BLaER1 treated with 17β-estradiol and CSF1 and Interleukin-3, amounts not matched to agents 10 nM and 100 nM (cell line): ENCODE measurements around the gene LHX5.

ENCODE experiments used
- H3K27ac ChIP-seq, 11 experiments: shearing (Covaris generic); formaldehyde crosslinking; 2 replicates each; pipeline ENCODE4 v1.8.1; 2022
- H3K27me3 ChIP-seq, 11 experiments: shearing (Covaris generic); formaldehyde crosslinking; 2 replicates each; pipeline ENCODE4 v1.8.1; 2022
- H3K36me3 ChIP-seq, 11 experiments: shearing (Covaris generic); formaldehyde crosslinking; 2 replicates each; pipeline ENCODE4 v1.8.1; 2022
- H3K4me1 ChIP-seq, 10 experiments: shearing (Covaris generic); formaldehyde crosslinking; 2 replicates each; pipeline ENCODE4 v1.8.1; 2022
- H3K4me2 ChIP-seq, 11 experiments: shearing (Covaris generic); formaldehyde crosslinking; 2 replicates each; pipeline ENCODE4 v1.8.1; 2022
- H3K4me3 ChIP-seq, 10 experiments: shearing (Covaris generic); formaldehyde crosslinking; 2 replicates each; pipeline ENCODE4 v1.8.1; 2022
- H3K9ac ChIP-seq, 11 experiments: shearing (Covaris generic); formaldehyde crosslinking; 2 replicates each; pipeline ENCODE4 v1.8.1; 2022
- H3K9me3 ChIP-seq, 11 experiments: shearing (Covaris generic); formaldehyde crosslinking; replicated peaks in 1 of 11; 2 replicates each; pipeline ENCODE4 v1.8.1; 2022
- H4K20me1 ChIP-seq, 11 experiments: shearing (Covaris generic); formaldehyde crosslinking; 2 replicates each; pipeline ENCODE4 v1.8.1; 2022
- Cebpa-rat ChIP-seq, 11 experiments: shearing (Covaris generic); IDR thresholded peaks; 2 replicates each; pipeline ENCODE4 v1.8.1; 2022

LHX5 gene

GRCh38 chr12:113480336-113480971 lies 8.8 kb upstream of the LHX5 start:
- Histone ChIP-seq H3K9ac (no peak overlapping the region), H3K27ac (no peak overlapping the region), H3K36me3 (no peaks in the 10 kb centered on the region), H3K27me3 (peaks cover 54 to 78% (median 69%) of the 10 kb centered on the region in 11 experiments), H4K20me1 (no peaks in the 10 kb centered on the region; a peak in 3 of 22 replicates), H3K9me3 (peaks cover 34 to 45% (median 40%) of the 10 kb centered on the region in 11 experiments), H3K4me2 (no peak overlapping the region), H3K4me1 (peaks cover 0 to 11% (median 9%) of the 10 kb centered on the region in 10 experiments; a peak in 15 of 20 replicates), H3K4me3 (no peak overlapping the region)
- TF ChIP-seq Cebpa-rat (IDR thresholded peaks at IDR 0.05): no peak

GRCh38 chr12:113479590-113480335 lies 8.1 kb upstream of the LHX5 start:
- TF ChIP-seq Cebpa-rat (IDR thresholded peaks at IDR 0.05): peak in 2 of 11 experiments; percentile 12 to 52; a peak in 2 of 22 replicates

GRCh38 chr12:113479216-113479589 lies 7.5 kb upstream of the LHX5 start:
- Histone ChIP-seq H3K27me3 (peaks cover 66 to 91% (median 81%) of the 10 kb centered on the region in 11 experiments), H3K4me2 (no peak overlapping the region), H3K36me3 (no peaks in the 10 kb centered on the region), H3K9ac (no peak overlapping the region), H3K4me3 (peak overlapping the region in 1 of 10 experiments; percentile 4; a peak in 1 of 20 replicates), H3K4me1 (no peaks in the 10 kb centered on the region), H3K9me3 (peaks cover 35 to 53% (median 43%) of the 10 kb centered on the region in 11 experiments), H3K27ac (no peak overlapping the region), H4K20me1 (peaks cover 0 to 8% (median 0%) of the 10 kb centered on the region in 11 experiments; a peak in 4 of 22 replicates)
- TF ChIP-seq Cebpa-rat (IDR thresholded peaks at IDR 0.05): no peak

More at GRCh38 chr12:113479590-113480335, 8.1 kb upstream of the LHX5 start:
- Histone ChIP-seq H4K20me1 (peaks cover 0 to 2% (median 0%) of the 10 kb centered on the region in 11 experiments; a peak in 3 of 22 replicates), H3K4me2 (no peak overlapping the region), H3K4me3 (no peak overlapping the region; a peak in 1 of 20 replicates), H3K27ac (no peak overlapping the region), H3K4me1 (peaks cover 0 to 4% (median 3%) of the 10 kb centered on the region in 10 experiments; a peak in 15 of 20 replicates), H3K36me3 (no peaks in the 10 kb centered on the region), H3K9ac (no peak overlapping the region), H3K27me3 (peaks cover 61 to 85% (median 76%) of the 10 kb centered on the region in 11 experiments), H3K9me3 (peaks cover 35 to 50% (median 43%) of the 10 kb centered on the region in 11 experiments)

- Histone ChIP-seq H3K9me3 (peaks cover 35 to 53% (median 43%) of the 10 kb centered on the region in 11 experiments), H3K27ac (no peak overlapping the region), H3K36me3 (no peaks in the 10 kb centered on the region), H3K4me3 (0 out of 20 replicates have a peak overlapping the region, but pooled peaks of 1 of the 10 experiments have one; percentile 4), H3K4me1 (no peaks in the 10 kb centered on the region), H3K9ac (no peak overlapping the region), H3K27me3 (peaks cover 73 to 92% (median 88%) of the 10 kb centered on the region in 11 experiments), H3K4me2 (no peak overlapping the region), H4K20me1 (peaks cover 0 to 15% (median 4%) of the 10 kb centered on the region in 11 experiments; a peak in 8 of 22 replicates)
- TF ChIP-seq Cebpa-rat (IDR thresholded peaks at IDR 0.05): no peak
These were observed 6.8 kb upstream of the LHX5 start for GRCh38 chr12:113478351-113479011.

GRCh38 chr12:113477842-113478215 lies 6.2 kb upstream of the LHX5 start:
- no peak for TF ChIP-seq Cebpa-rat (IDR thresholded peaks at IDR 0.05)
- H3K27ac ChIP-seq: no peak overlapping the region
- H3K4me2 ChIP-seq: no peak overlapping the region
- H3K9me3 ChIP-seq: peaks cover 35 to 53% (median 43%) of the 10 kb centered on the region in 11 experiments
- H3K9ac ChIP-seq: no peak overlapping the region
- H4K20me1 ChIP-seq: peaks cover 0 to 22% (median 4%) of the 10 kb centered on the region in 11 experiments; a peak in 9 of 22 replicates
- H3K4me3 ChIP-seq: no peak overlapping the region
- H3K36me3 ChIP-seq: no peaks in the 10 kb centered on the region
- peaks cover 80 to 96% (median 92%) of the 10 kb centered on the region in 11 experiments for H3K27me3 ChIP-seq
- H3K4me1 ChIP-seq: no peaks in the 10 kb centered on the region

- TF ChIP-seq Cebpa-rat (IDR thresholded peaks at IDR 0.05): no peak
- Histone ChIP-seq H3K4me3 (no peak overlapping the region), H3K9me3 (peaks cover 35 to 53% (median 43%) of the 10 kb centered on the region in 11 experiments), H3K27ac (no peak overlapping the region), H3K4me1 (no peaks in the 10 kb centered on the region), H3K4me2 (no peak overlapping the region), H4K20me1 (peaks cover 0 to 27% (median 7%) of the 10 kb centered on the region in 11 experiments; a peak in 9 of 22 replicates), H3K9ac (no peak overlapping the region), H3K27me3 (peaks cover 85 to 96% (median 94%) of the 10 kb centered on the region in 11 experiments), H3K36me3 (no peaks in the 10 kb centered on the region)
These were observed 5.6 kb upstream of the LHX5 start for GRCh38 chr12:113477171-113477841.

- Histone ChIP-seq H3K4me3 (no peak overlapping the region), H4K20me1 (peaks cover 0 to 36% (median 13%) of the 10 kb centered on the region in 11 experiments; a peak in 12 of 22 replicates), H3K36me3 (no peaks in the 10 kb centered on the region), H3K4me2 (no peak overlapping the region), H3K4me1 (no peaks in the 10 kb centered on the region), H3K9me3 (peaks cover 35 to 53% (median 43%) of the 10 kb centered on the region in 11 experiments), H3K27ac (no peak overlapping the region), H3K27me3 (peaks cover 94 to 98% (median 98%) of the 10 kb centered on the region in 11 experiments), H3K9ac (no peak overlapping the region)
- no peak for TF ChIP-seq Cebpa-rat (IDR thresholded peaks at IDR 0.05)
These were observed 4.7 kb upstream of the LHX5 start for GRCh38 chr12:113476176-113476986.
